ENCODE results near the gene CCDC66. TPM values are rescaled to one million over a fixed set of nuclear protein-coding genes. Genes with fewer than 3 reads are reported as not detected.
"Not testable (repeated sequence)": the region's sequence is repeated elsewhere in the genome, so short reads cannot be mapped to it uniquely, and the experiment has no call there.

The CCDC66 gene
- total RNA-seq, 5 donors from 2014 or later (not counting 1 experiment from before 2014, with no cell fraction given): 57.8 to 75.2 (median 72.6) TPM

DNA sequence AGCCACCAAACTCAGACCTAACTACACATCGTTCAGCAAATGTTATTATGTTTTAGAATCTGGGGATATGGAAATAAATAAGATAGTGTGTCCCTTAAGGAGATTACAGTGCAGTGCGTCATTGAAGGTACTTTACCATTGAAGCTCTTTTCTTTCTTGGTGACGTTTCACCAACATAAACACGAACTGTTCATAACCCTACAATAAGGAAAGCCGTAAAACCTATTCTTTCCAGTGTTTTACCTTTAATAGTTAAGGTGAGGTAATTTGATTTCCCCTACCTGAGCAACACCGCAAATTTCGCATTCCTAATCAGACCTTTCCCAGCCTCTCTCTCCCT, 826 bp downstream of the CCDC66 start:
- peak in 1 of 4 experiments; percentile 27 for ATAC-seq (replicated peaks in 1 of 4)
- no peak for DNase-seq
- Histone ChIP-seq H3K4me3 (ENCODE audit: control insufficient read depth in 1 of 2, extremely low read depth in 1 of 2, low read length in 1 of 2) (peak overlapping the region; percentile 77 to 96), H3K27ac (ENCODE audit: low read length) (peak overlapping the region; percentile 96), H3K27me3 (replicated peaks in 1 of 2; ENCODE audit: control insufficient read depth in 2 of 2, extremely low read depth in 1 of 2, insufficient read depth in 2 of 2, low read length in 1 of 2) (no peaks in the 10 kb centered on the region), H3K9me3 (no peaks in the 10 kb centered on the region), H3K4me1 (ENCODE audit: control insufficient read depth in 1 of 2, extremely low read depth in 1 of 2, insufficient read depth in 2 of 2, low read length in 2 of 2) (peaks cover 6 to 19% of the 10 kb centered on the region in 2 experiments), H3K36me3 (ENCODE audit: control insufficient read depth in 2 of 2, extremely low read depth in 1 of 2, insufficient read depth in 1 of 2, low read length in 1 of 2) (peaks cover 0 to 27% of the 10 kb centered on the region in 2 donors)
- H3K4me1 Mint-ChIP-seq: peaks cover 33 to 45% (median 35%) of the 10 kb centered on the region in 3 donors
- no peaks in the 10 kb centered on the region for H3K27me3 Mint-ChIP-seq
- WGBS (ENCODE audit: insufficient coverage): no CpG with 5 or more reads among the region's 7 CpGs
- CTCF ChIA-PET: interaction anchor here in 1 of 2 donors (0.9 to 2.0 kb wide), 6 partner anchors 9 to 242 kb away, joined by 3 to 16 read pairs (median 4); no protein-coding TSS in a partner anchor
- peak overlapping the region; percentile 94 to 97 (median 97) for H3K4me3 Mint-ChIP-seq
- POLR2A ChIA-PET: interaction anchor here in 1 of 2 donors (1.0 to 2.0 kb wide), 3 partner anchors 36 to 70 kb away, joined by 4 to 10 read pairs (median 5); no protein-coding TSS in a partner anchor
- peaks cover 15% of the 10 kb centered on the region for H3K36me3 Mint-ChIP-seq
- no peaks in the 10 kb centered on the region for H3K9me3 Mint-ChIP-seq
- H3K27ac Mint-ChIP-seq: peak overlapping the region; percentile 97 to 98

DNA sequence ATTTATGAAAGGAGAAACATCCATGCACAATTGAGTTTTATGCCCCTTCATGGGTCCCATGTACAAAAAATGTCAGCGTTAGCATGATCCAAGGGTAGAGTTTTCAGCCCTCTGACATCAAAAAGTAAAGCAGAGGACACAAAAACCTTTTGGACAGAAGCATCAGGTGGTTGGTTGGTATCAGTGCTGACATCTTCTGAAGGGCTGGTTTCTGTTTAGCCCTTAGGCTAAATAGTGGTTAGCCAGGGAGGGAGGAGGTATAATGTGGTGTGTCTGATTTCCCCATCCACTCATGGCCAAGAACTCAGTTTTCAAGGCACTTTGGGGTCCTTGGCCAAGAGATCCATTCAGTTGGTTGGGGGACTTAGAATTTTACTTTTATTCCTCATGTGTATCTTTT, 16.5 kb downstream of the CCDC66 start:
- Histone ChIP-seq H3K9me3 (no peaks in the 10 kb centered on the region), H3K36me3 (ENCODE audit: control insufficient read depth in 2 of 2, extremely low read depth in 1 of 2, insufficient read depth in 1 of 2, low read length in 1 of 2) (peaks cover 0 to 41% of the 10 kb centered on the region in 2 donors), H3K27ac (ENCODE audit: low read length) (no peak overlapping the region), H3K27me3 (replicated peaks in 1 of 2; ENCODE audit: control insufficient read depth in 2 of 2, extremely low read depth in 1 of 2, insufficient read depth in 2 of 2, low read length in 1 of 2) (no peaks in the 10 kb centered on the region), H3K4me1 (ENCODE audit: control insufficient read depth in 1 of 2, extremely low read depth in 1 of 2, insufficient read depth in 2 of 2, low read length in 2 of 2) (no peaks in the 10 kb centered on the region), H3K4me3 (ENCODE audit: control insufficient read depth in 1 of 2, extremely low read depth in 1 of 2, low read length in 1 of 2) (no peak overlapping the region)
- ATAC-seq (replicated peaks in 1 of 4) (no peak), DNase-seq (no peak)
- POLR2A ChIA-PET: no interaction called here
- H3K9me3 Mint-ChIP-seq: no peaks in the 10 kb centered on the region
- no peaks in the 10 kb centered on the region for H3K27me3 Mint-ChIP-seq
- CTCF ChIA-PET: no interaction called here
- no peak overlapping the region for H3K27ac Mint-ChIP-seq
- 100% methylated on average over 1 of the region's 1 CpG for WGBS (ENCODE audit: insufficient coverage)
- no peak overlapping the region for H3K4me3 Mint-ChIP-seq
- peaks cover 27 to 42% (median 39%) of the 10 kb centered on the region in 3 donors for H3K4me1 Mint-ChIP-seq
- H3K36me3 Mint-ChIP-seq: peaks cover 66% of the 10 kb centered on the region

DNA sequence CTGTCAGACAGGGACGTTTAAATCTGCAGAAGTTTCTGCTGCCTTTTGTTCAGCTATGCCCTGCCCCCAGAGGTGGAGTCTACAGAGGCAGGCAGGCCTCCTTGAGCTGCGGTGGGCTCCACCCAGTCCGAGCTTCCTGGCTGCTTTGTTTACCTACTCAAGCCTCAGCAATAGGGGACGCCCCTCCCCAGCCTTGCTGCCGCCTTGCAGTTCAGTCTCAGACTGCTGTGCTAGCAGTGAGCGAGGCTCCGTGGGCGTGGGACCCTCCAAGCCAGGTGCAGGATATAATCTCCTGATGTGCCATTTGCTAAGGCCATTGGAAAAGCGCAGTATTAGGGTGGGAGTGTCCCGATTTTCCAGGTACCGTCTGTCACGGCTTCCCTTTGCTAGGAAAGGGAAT, 25.0 kb downstream of the CCDC66 start:
- H3K9me3 Mint-ChIP-seq; H3K4me3 ChIP-seq (ENCODE audit: control insufficient read depth in 1 of 2, extremely low read depth in 1 of 2, low read length in 1 of 2); H3K27me3 Mint-ChIP-seq; H3K4me3 Mint-ChIP-seq; DNase-seq; ATAC-seq (replicated peaks in 1 of 4); H3K4me1 ChIP-seq (ENCODE audit: control insufficient read depth in 1 of 2, extremely low read depth in 1 of 2, insufficient read depth in 2 of 2, low read length in 2 of 2); H3K36me3 ChIP-seq (ENCODE audit: control insufficient read depth in 2 of 2, extremely low read depth in 1 of 2, insufficient read depth in 1 of 2, low read length in 1 of 2); POLR2A ChIA-PET; H3K27ac ChIP-seq (ENCODE audit: low read length); H3K27me3 ChIP-seq (replicated peaks in 1 of 2; ENCODE audit: control insufficient read depth in 2 of 2, extremely low read depth in 1 of 2, insufficient read depth in 2 of 2, low read length in 1 of 2); H3K9me3 ChIP-seq; CTCF ChIA-PET: not testable (repeated sequence)
- 93% methylated on average over 3 of the region's 12 CpGs for WGBS (ENCODE audit: insufficient coverage)
- H3K36me3 Mint-ChIP-seq: peaks cover 57% of the 10 kb centered on the region
- H3K4me1 Mint-ChIP-seq: peaks cover 32 to 38% (median 37%) of the 10 kb centered on the region in 3 donors
- H3K27ac Mint-ChIP-seq: peak overlapping the region in 1 of 2 donors; percentile 28

DNA sequence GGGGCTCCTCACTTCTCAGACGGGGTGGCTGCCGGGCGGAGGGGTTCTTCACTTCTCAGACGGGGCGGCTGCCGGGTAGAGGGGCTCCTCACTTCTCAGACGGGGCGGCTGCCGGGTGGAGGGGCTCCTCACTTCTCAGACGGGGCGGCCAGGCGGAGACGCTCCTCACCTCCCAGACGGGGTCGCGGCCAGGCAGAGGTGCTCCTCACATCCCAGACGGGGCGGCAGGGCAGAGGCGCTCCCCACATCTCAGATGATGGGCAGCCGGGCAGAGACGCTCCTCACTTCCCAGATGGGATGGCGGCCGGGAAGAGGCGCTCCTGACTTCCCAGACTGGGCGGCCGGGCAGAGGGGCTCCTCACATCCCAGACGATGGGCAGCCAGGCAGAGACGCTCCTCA, 27.3 kb downstream of the CCDC66 start:
- H3K27ac ChIP-seq (ENCODE audit: low read length); H3K4me3 ChIP-seq (ENCODE audit: control insufficient read depth in 1 of 2, extremely low read depth in 1 of 2, low read length in 1 of 2); POLR2A ChIA-PET; H3K27me3 Mint-ChIP-seq; H3K36me3 ChIP-seq (ENCODE audit: control insufficient read depth in 2 of 2, extremely low read depth in 1 of 2, insufficient read depth in 1 of 2, low read length in 1 of 2); ATAC-seq (replicated peaks in 1 of 4); H3K9me3 ChIP-seq; DNase-seq; CTCF ChIA-PET; H3K9me3 Mint-ChIP-seq; H3K27ac Mint-ChIP-seq; H3K4me1 ChIP-seq (ENCODE audit: control insufficient read depth in 1 of 2, extremely low read depth in 1 of 2, insufficient read depth in 2 of 2, low read length in 2 of 2); H3K4me3 Mint-ChIP-seq; H3K27me3 ChIP-seq (replicated peaks in 1 of 2; ENCODE audit: control insufficient read depth in 2 of 2, extremely low read depth in 1 of 2, insufficient read depth in 2 of 2, low read length in 1 of 2): not testable (repeated sequence)
- H3K36me3 Mint-ChIP-seq: peaks cover 42% of the 10 kb centered on the region
- H3K4me1 Mint-ChIP-seq: peaks cover 12 to 20% (median 15%) of the 10 kb centered on the region in 3 donors
- WGBS (ENCODE audit: insufficient coverage): 100% methylated on average over 2 of the region's 28 CpGs

DNA sequence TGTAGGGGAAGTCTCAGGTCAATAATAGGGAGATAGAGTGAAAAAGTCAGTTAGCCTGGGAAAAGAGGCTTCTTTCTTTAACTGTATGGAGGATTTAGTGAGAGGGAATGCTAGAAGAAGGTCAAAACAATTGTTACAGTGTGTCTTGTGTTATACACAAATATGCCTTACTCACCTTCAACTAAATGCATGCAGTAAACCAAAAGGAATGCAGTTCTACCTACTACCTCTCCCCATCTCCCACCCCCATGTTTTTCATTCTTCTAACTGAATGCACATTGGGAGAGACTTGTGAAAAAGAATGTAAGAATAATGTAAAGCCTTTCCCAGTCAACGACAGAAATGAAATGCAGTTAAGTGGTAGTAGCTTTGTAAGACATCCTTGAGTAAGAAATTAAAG, 33.8 kb downstream of the CCDC66 start:
- Mint-ChIP-seq H3K36me3 (peaks cover 27% of the 10 kb centered on the region), H3K9me3 (no peaks in the 10 kb centered on the region), H3K4me3 (peak overlapping the region in 1 of 3 donors; percentile 6), H3K27ac (peak overlapping the region; percentile 91 to 94), H3K4me1 (peaks cover 51 to 56% (median 55%) of the 10 kb centered on the region in 3 donors), H3K27me3 (no peaks in the 10 kb centered on the region)
- no peak for DNase-seq
- no peak overlapping the region for H3K4me3 ChIP-seq (ENCODE audit: control insufficient read depth in 1 of 2, extremely low read depth in 1 of 2, low read length in 1 of 2)
- no peaks in the 10 kb centered on the region for H3K27me3 ChIP-seq (replicated peaks in 1 of 2; ENCODE audit: control insufficient read depth in 2 of 2, extremely low read depth in 1 of 2, insufficient read depth in 2 of 2, low read length in 1 of 2)
- ChIA-PET POLR2A (no interaction called here), CTCF (no interaction called here)
- WGBS (ENCODE audit: insufficient coverage): 83% methylated on average over 1 of the region's 1 CpG
- H3K9me3 ChIP-seq: no peaks in the 10 kb centered on the region
- peaks cover 0 to 7% of the 10 kb centered on the region in 2 donors for H3K36me3 ChIP-seq (ENCODE audit: control insufficient read depth in 2 of 2, extremely low read depth in 1 of 2, insufficient read depth in 1 of 2, low read length in 1 of 2)
- H3K27ac ChIP-seq (ENCODE audit: low read length): peak overlapping the region; percentile 30
- H3K4me1 ChIP-seq (ENCODE audit: control insufficient read depth in 1 of 2, extremely low read depth in 1 of 2, insufficient read depth in 2 of 2, low read length in 2 of 2): peaks cover 18 to 20% of the 10 kb centered on the region in 2 experiments
- ATAC-seq (replicated peaks in 1 of 4): no peak

DNA sequence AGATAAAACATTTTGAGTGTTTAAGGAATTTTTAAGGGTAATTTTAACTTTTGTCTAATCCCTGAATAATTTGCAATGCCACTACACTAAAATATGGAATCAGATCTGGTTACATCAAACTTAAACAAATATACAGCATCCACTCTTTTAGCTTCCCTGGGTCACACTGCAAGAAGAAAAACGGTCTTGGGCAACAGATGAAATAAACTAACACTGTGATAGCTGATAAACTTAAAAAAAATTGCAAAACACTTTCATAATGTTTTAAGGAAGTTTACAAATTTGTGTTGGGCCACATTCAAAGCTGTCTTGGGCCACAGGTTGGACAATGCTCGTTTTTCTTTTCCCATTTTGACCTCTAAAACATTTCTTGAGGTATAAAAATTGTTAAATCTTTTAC, 34.3 kb downstream of the CCDC66 start:
- no peaks in the 10 kb centered on the region for H3K9me3 ChIP-seq
- CTCF ChIA-PET: interaction anchor here in 1 of 2 donors (0.6 kb wide), 1 partner anchor 103 kb away, joined by 3 read pairs; no protein-coding TSS in a partner anchor
- H3K36me3 ChIP-seq (ENCODE audit: control insufficient read depth in 2 of 2, extremely low read depth in 1 of 2, insufficient read depth in 1 of 2, low read length in 1 of 2): peaks cover 0 to 8% of the 10 kb centered on the region in 2 donors
- no peak overlapping the region for H3K4me3 ChIP-seq (ENCODE audit: control insufficient read depth in 1 of 2, extremely low read depth in 1 of 2, low read length in 1 of 2)
- Mint-ChIP-seq H3K4me3 (peak overlapping the region in 1 of 3 donors; percentile 6), H3K27ac (peak overlapping the region; percentile 91 to 94), H3K9me3 (peaks cover 0 to 1% (median under 1%) of the 10 kb centered on the region in 3 donors), H3K27me3 (no peaks in the 10 kb centered on the region), H3K4me1 (peaks cover 56 to 61% (median 60%) of the 10 kb centered on the region in 3 donors), H3K36me3 (peaks cover 31% of the 10 kb centered on the region)
- H3K4me1 ChIP-seq (ENCODE audit: control insufficient read depth in 1 of 2, extremely low read depth in 1 of 2, insufficient read depth in 2 of 2, low read length in 2 of 2): peaks cover 18 to 23% of the 10 kb centered on the region in 2 experiments
- WGBS (ENCODE audit: insufficient coverage): no CpG with 5 or more reads among the region's 2 CpGs
- DNase-seq (no peak), ATAC-seq (replicated peaks in 1 of 4) (no peak)
- POLR2A ChIA-PET: no interaction called here
- H3K27ac ChIP-seq (ENCODE audit: low read length): peak overlapping the region; percentile 30
- no peaks in the 10 kb centered on the region for H3K27me3 ChIP-seq (replicated peaks in 1 of 2; ENCODE audit: control insufficient read depth in 2 of 2, extremely low read depth in 1 of 2, insufficient read depth in 2 of 2, low read length in 1 of 2)

Data from T-cell (primary cell).